KBM-7 (cell line): ENCODE results near the gene LAPTM5.
"Not testable (repeated sequence)": the region's sequence is repeated elsewhere in the genome, so short reads cannot be mapped to it uniquely, and the experiment has no call there.

Experiments used
- DNase-seq: peaks from one replicate; pipeline ENCODE4 v3.0.0-alpha.2; 2015
- in situ Hi-C: fragments of 300-500 bp; cut with MboI; formaldehyde crosslinking; loops from 2 replicates; pipeline ENCODE4 v1.14.3; 2020; ENCODE audit warnings: low sequenced_read_pairs, low pct_unique_long_range_greater_than_20kb, mixed read lengths

LAPTM5 gene

GRCh38 chr1:30776097-30777059 lies 18.8 kb upstream of the LAPTM5 start:
- in situ Hi-C loops, result loop anchor here (5.0 kb wide), 1 partner anchor 54 kb away; the partner anchor contains the start of gene MATN1
- DNase-seq, result no peak

- in situ Hi-C loops, result loop anchor here (5.0 kb wide), 1 partner anchor 53 kb away; the partner anchor contains the start of gene MATN1
- DNase-seq, result no peak
Observed at GRCh38 chr1:30775433-30775975, 17.9 kb upstream of the LAPTM5 start.

GRCh38 chr1:30774550-30775432 lies 17.2 kb upstream of the LAPTM5 start:
- in situ Hi-C loops, result loop anchor here (5.0 kb wide), 1 partner anchor 52 kb away; the partner anchor contains the start of gene MATN1
- DNase-seq, result no peak

- no peak for DNase-seq
Observed at GRCh38 chr1:30773722-30774358, 16.3 kb upstream of the LAPTM5 start.

GRCh38 chr1:30771005-30771404 lies 13.4 kb upstream of the LAPTM5 start:
- no peak for DNase-seq
- in situ Hi-C loops, result no loop called here

More at GRCh38 chr1:30773722-30774358, 16.3 kb upstream of the LAPTM5 start:
- in situ Hi-C loops, result no loop called here

- no peak for DNase-seq
- in situ Hi-C loops, result no loop called here
Observed at GRCh38 chr1:30770150-30770549, 12.6 kb upstream of the LAPTM5 start.

- in situ Hi-C loops, result no loop called here
Observed at GRCh38 chr1:30768830-30769718, 11.5 kb upstream of the LAPTM5 start.

GRCh38 chr1:30768159-30768829 lies 10.7 kb upstream of the LAPTM5 start:
- no peak for DNase-seq

More at GRCh38 chr1:30768830-30769718, 11.5 kb upstream of the LAPTM5 start:
- DNase-seq, result peak; percentile 87

GRCh38 chr1:30766948-30767347 lies 9.4 kb upstream of the LAPTM5 start:
- in situ Hi-C loops, DNase-seq: not testable (repeated sequence)

More at GRCh38 chr1:30768159-30768829, 10.7 kb upstream of the LAPTM5 start:
- in situ Hi-C loops, result no loop called here

- in situ Hi-C loops, result no loop called here
Observed at GRCh38 chr1:30765556-30766434, 8.2 kb upstream of the LAPTM5 start.

GRCh38 chr1:30764939-30765555 lies 7.5 kb upstream of the LAPTM5 start:
- DNase-seq, result no peak
- in situ Hi-C loops, result no loop called here

More at GRCh38 chr1:30765556-30766434, 8.2 kb upstream of the LAPTM5 start:
- DNase-seq, result no peak

- in situ Hi-C loops, result no loop called here
- DNase-seq, result no peak
Observed at GRCh38 chr1:30764396-30764795, 6.8 kb upstream of the LAPTM5 start.

- in situ Hi-C loops, result no loop called here
- DNase-seq, result no peak
Observed at GRCh38 chr1:30763651-30764248, 6.2 kb upstream of the LAPTM5 start.

- in situ Hi-C loops, result no loop called here
- DNase-seq, result no peak
Observed at GRCh38 chr1:30762930-30763650, 5.5 kb upstream of the LAPTM5 start.
